22Rv1 (cell line): ENCODE results near the gene PALD1.

Experiments used
- H3K27ac ChIP-seq: fragments of 450-650 bp; 2 replicates; pipeline ENCODE4 v1.5.1; 2017
- CTCF ChIP-seq: fragments of 450-650 bp; IDR thresholded peaks from 2 replicates; pipeline ENCODE4 v1.5.1; 2017; ENCODE audit warnings: mild to moderate bottlenecking
- ZFX ChIP-seq: fragments of 450-650 bp; IDR thresholded peaks from 2 replicates; pipeline ENCODE4 v1.6.1; 2017; ENCODE audit warnings: antibody characterized with exemption, borderline replicate concordance

The PALD1 gene

GRCh38 chr10:70465832-70466231 is 12.7 kb upstream of the PALD1 start:
- no peak for TF ChIP-seq ZFX
- TF ChIP-seq CTCF: no peak
- H3K27ac ChIP-seq: no peak overlapping the region

GRCh38 chr10:70466951-70467350 is 11.6 kb upstream of the PALD1 start:
- TF ChIP-seq ZFX: no peak
- no peak for TF ChIP-seq CTCF

GRCh38 chr10:70472799-70473454 is 5.6 kb upstream of the PALD1 start:
- H3K27ac ChIP-seq: no peak overlapping the region
- TF ChIP-seq CTCF: no peak
- TF ChIP-seq ZFX: no peak

More at GRCh38 chr10:70466951-70467350, 11.6 kb upstream of the PALD1 start:
- H3K27ac ChIP-seq: no peak overlapping the region

GRCh38 chr10:70474780-70475179 is 3.8 kb upstream of the PALD1 start:
- no peak overlapping the region for H3K27ac ChIP-seq
- TF ChIP-seq CTCF (no peak), ZFX (no peak)

GRCh38 chr10:70475661-70476060 is 2.9 kb upstream of the PALD1 start:
- TF ChIP-seq CTCF: no peak
- no peak for TF ChIP-seq ZFX
- H3K27ac ChIP-seq: no peak overlapping the region

GRCh38 chr10:70476249-70477035 is 2.1 kb upstream of the PALD1 start:
- TF ChIP-seq CTCF (no peak), ZFX (no peak)
- H3K27ac ChIP-seq: no peak overlapping the region

GRCh38 chr10:70477661-70478162 is 855 bp upstream of the PALD1 start:
- no peak overlapping the region for H3K27ac ChIP-seq
- TF ChIP-seq CTCF: no peak
- no peak for TF ChIP-seq ZFX
